Esophagus squamous epithelium (tissue), 5 donors: ENCODE data around the gene NFX1. TPM values are rescaled to one million over a fixed set of nuclear protein-coding genes. Genes with fewer than 3 reads are reported as not detected.

Experiments
- DNase-seq: peaks from one replicate; lab custom pipeline; 2025; lab: John Stamatoyannopoulos, UW
- H3K27ac ChIP-seq, 4 donors: fragments of 200-600 bp; sonication (generic); one replicate each; pipeline ENCODE4 v1.5.1; 2016 to 2019; ENCODE audit warnings: mild to moderate bottlenecking in 1 of 4
- H3K27me3 ChIP-seq, 4 donors: fragments of 200-600 bp; sonication (generic); 1 replicate in 3 of 4; 2 replicates in 1 of 4; pipeline versions ENCODE4 v1.5.1 to v1.6.0; 2017 to 2021; ENCODE audit warnings: antibody characterized with exemption in 1 of 4
- H3K36me3 ChIP-seq, 3 donors: fragments of 200-600 bp; sonication (generic); one replicate each; pipeline ENCODE4 v1.5.1; 2016 to 2019
- H3K4me1 ChIP-seq, 3 donors: fragments of 200-600 bp; sonication (generic); one replicate each; pipeline ENCODE4 v1.5.1; 2017 to 2019
- H3K4me3 ChIP-seq, 4 donors: fragments of 200-600 bp; sonication (generic); 1 replicate in 3 of 4; 2 replicates in 1 of 4; pipeline ENCODE4 v1.5.1; 2016 to 2019; ENCODE audit warnings: mild to moderate bottlenecking in 2 of 4, moderate library complexity in 1 of 4
- H3K9me3 ChIP-seq, 3 donors: fragments of 200-600 bp; sonication (generic); one replicate each; pipeline ENCODE4 v1.5.1; 2016 to 2019
- POLR2A ChIP-seq, 4 donors: fragments of 450-650 bp; IDR thresholded peaks; one replicate each; pipeline ENCODE4 v1.6.1; 2017; ENCODE audit warnings: antibody characterized with exemption in 4 of 4, mild to moderate bottlenecking in 4 of 4, moderate library complexity in 3 of 4
- WGBS, 2 donors: methylation state at CpG; one replicate each; pipeline ENCODE4 v1.1.5; 2018; 5-methylcytosine and 5-hydroxymethylcytosine counted together
- intact Hi-C: fragments of 100-400 bp; cut with DNase I; formaldehyde crosslinking; loops from one replicate; pipeline ENCODE4 v1.15.0; 2022
- total RNA-seq, 4 donors: library from RNA; depleted of rRNA; stranded (reverse); fragments of >200 nt; gene quantifications; one replicate each; pipeline ENCODE4 v1.1.0, GENCODE V29; 2016
- TF ChIP-seq, protein P1 (sequence below), 6 experiments: fragments of 450-650 bp in 4 of 6; fragments of 200-600 bp in 2 of 6; sonication (generic) in 2 of 6; IDR thresholded peaks; one replicate each; pipeline ENCODE4 v1.5.1; 2016 to 2019; ENCODE audit warnings: antibody characterized with exemption in 6 of 6, mild to moderate bottlenecking in 4 of 6, moderate library complexity in 4 of 6
- donor health status: DM: yes; HTN: yes; CAD: no.

The NFX1 gene
- total RNA-seq, 4 donors from 2014 or later = 19.7 to 47.7 (median 27.2) TPM

- Histone ChIP-seq H3K36me3 (peaks cover 5 to 34% (median 11%) of the 10 kb centered on the region in 3 donors), H3K9me3 (no peaks in the 10 kb centered on the region), H3K4me1 (peaks cover 0 to 28% (median 2%) of the 10 kb centered on the region in 3 donors), H3K27me3 (no peaks in the 10 kb centered on the region), H3K27ac (peak overlapping the region in 1 of 4 donors; percentile 11), H3K4me3 (peak overlapping the region in 1 of 4 donors; percentile 14)
- WGBS, 2 donors = 51 to 61% methylated on average over 5 to 6 of the region's 6 CpGs
- no peak for TF ChIP-seq POLR2A (IDR thresholded peaks at IDR 0.05)
- TF ChIP-seq, protein P1, sequence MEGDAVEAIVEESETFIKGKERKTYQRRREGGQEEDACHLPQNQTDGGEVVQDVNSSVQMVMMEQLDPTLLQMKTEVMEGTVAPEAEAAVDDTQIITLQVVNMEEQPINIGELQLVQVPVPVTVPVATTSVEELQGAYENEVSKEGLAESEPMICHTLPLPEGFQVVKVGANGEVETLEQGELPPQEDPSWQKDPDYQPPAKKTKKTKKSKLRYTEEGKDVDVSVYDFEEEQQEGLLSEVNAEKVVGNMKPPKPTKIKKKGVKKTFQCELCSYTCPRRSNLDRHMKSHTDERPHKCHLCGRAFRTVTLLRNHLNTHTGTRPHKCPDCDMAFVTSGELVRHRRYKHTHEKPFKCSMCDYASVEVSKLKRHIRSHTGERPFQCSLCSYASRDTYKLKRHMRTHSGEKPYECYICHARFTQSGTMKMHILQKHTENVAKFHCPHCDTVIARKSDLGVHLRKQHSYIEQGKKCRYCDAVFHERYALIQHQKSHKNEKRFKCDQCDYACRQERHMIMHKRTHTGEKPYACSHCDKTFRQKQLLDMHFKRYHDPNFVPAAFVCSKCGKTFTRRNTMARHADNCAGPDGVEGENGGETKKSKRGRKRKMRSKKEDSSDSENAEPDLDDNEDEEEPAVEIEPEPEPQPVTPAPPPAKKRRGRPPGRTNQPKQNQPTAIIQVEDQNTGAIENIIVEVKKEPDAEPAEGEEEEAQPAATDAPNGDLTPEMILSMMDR (IDR thresholded peaks at IDR 0.05) = peak; percentile 78 to 94 (median 87)
- peak; percentile 15 for DNase-seq
- intact Hi-C loops = no loop called here
Observed at GRCh38 chr9:33374634-33375237, 84.4 kb downstream of the NFX1 start.

DNA sequence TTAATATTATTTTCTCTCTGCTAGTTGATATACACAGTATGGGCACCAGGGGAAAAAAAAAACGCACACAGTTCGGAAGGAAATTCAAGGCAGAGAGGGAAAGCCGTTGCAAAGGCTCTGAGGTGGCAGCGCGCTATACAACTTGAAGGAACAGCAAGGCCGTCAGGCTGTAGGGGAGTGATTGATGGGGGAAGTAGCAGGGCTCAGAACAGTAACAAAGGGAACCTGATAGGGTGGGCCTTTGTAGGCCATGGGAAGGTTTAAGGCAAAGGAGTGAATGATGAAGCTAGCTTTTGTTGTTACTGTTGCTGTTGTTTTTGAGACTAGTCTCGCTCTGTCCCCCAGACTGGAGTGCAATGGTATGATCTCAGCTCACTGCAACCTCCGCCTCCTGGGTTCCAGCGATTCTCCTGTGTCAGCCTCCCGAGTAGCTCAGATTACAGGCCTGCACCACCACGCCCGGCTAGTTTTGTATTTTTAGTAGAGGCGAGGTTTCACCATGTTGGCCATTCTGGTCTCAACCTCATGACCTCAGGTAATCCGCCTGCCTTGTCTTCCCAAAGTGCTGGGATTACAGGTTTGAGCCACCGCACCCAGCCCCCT lies 85.0 kb downstream of the NFX1 start:
- H3K27ac ChIP-seq = peak overlapping the region in 2 of 4 donors; percentile 11 to 36
- no peak for DNase-seq
- no peaks in the 10 kb centered on the region for H3K27me3 ChIP-seq
- no peak for TF ChIP-seq POLR2A (IDR thresholded peaks at IDR 0.05)
- TF ChIP-seq, protein P1 (IDR thresholded peaks at IDR 0.05) = peak in 1 of 6 experiments; percentile 0
- H3K9me3 ChIP-seq = no peaks in the 10 kb centered on the region
- H3K4me1 ChIP-seq = peaks cover 0 to 28% (median 2%) of the 10 kb centered on the region in 3 donors
- H3K4me3 ChIP-seq = peak overlapping the region in 1 of 4 donors; percentile 14
- intact Hi-C loops = no loop called here
- 59 to 71% methylated on average over 12 to 14 of the region's 15 CpGs for WGBS, 2 donors
- H3K36me3 ChIP-seq = peaks cover 5 to 28% (median 7%) of the 10 kb centered on the region in 3 donors

- Histone ChIP-seq H3K27ac (peak overlapping the region in 1 of 4 donors; percentile 36), H3K4me1 (peaks cover 0 to 28% (median 2%) of the 10 kb centered on the region in 3 donors), H3K27me3 (no peaks in the 10 kb centered on the region), H3K36me3 (peaks cover under 1 to 23% (median 6%) of the 10 kb centered on the region in 3 donors), H3K4me3 (no peak overlapping the region), H3K9me3 (no peaks in the 10 kb centered on the region)
- 87 to 91% methylated on average over 7 of the region's 7 CpGs for WGBS, 2 donors
- intact Hi-C loops = no loop called here
- TF ChIP-seq, protein P1 (IDR thresholded peaks at IDR 0.05) = no peak
- TF ChIP-seq POLR2A (IDR thresholded peaks at IDR 0.05) = no peak
- DNase-seq = no peak
Observed at GRCh38 chr9:33375841-33376321, 85.6 kb downstream of the NFX1 start.

DNA sequence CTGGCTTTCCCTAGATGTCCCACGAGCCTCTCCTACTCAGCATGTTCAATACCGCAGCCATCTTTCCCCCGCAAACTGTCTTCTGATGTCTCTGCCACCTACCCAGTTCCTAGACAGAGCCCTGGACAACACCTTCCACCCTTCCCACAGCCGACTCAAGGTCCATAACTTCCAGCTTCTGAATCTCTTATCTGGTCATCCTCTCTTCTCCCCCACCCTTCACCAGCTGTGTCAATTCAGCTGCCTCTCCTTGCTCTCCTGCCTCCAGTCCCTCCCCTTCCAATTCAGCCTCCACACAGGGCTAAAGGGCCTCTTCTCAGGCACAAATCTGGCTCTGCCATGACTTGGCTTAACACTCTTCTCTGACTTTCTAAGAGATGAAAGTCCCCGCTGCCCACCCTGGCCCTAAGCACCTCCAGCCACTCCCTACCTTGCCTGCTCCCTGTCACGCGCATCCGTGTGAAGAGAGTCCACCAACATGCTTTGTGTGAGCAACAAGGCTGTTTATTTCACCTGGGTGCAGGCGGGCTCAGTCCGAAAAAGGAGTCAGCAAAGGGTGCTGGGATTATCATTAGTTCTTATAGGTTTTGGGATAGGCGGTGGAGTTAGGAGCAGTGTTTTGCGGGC lies 86.9 kb downstream of the NFX1 start:
- intact Hi-C loops = no loop called here
- Histone ChIP-seq H3K4me3 (no peak overlapping the region), H3K27me3 (no peaks in the 10 kb centered on the region), H3K36me3 (peaks cover 0 to 10% (median 0%) of the 10 kb centered on the region in 3 donors), H3K27ac (no peak overlapping the region), H3K9me3 (no peaks in the 10 kb centered on the region), H3K4me1 (peaks cover 0 to 28% (median 2%) of the 10 kb centered on the region in 3 donors)
- TF ChIP-seq, protein P1 (IDR thresholded peaks at IDR 0.05) = no peak
- no peak for TF ChIP-seq POLR2A (IDR thresholded peaks at IDR 0.05)
- WGBS, 2 donors = 90 to 91% methylated on average over 11 to 12 of the region's 12 CpGs
- DNase-seq = no peak
